ENCODE data around the gene C1QTNF2.
"Not testable (repeated sequence)": the region's sequence is repeated elsewhere in the genome, so short reads cannot be mapped to it uniquely, and the experiment has no call there.

C1QTNF2 gene

GRCh38 chr5:160334716-160335115, 35.7 kb downstream of the C1QTNF2 start:
- not testable (repeated sequence) for H3K4me3 Mint-ChIP-seq, H3K36me3 Mint-ChIP-seq, H3K4me1 Mint-ChIP-seq, H3K27me3 Mint-ChIP-seq, H3K27ac Mint-ChIP-seq, H3K9me3 Mint-ChIP-seq

GRCh38 chr5:160333721-160334120, 36.7 kb downstream of the C1QTNF2 start:
- H3K27ac Mint-ChIP-seq, result no peak overlapping the region
- H3K9me3 Mint-ChIP-seq, result no peaks in the 10 kb centered on the region

GRCh38 chr5:160330212-160330611, 40.2 kb downstream of the C1QTNF2 start:
- no peaks in the 10 kb centered on the region for H3K9me3 Mint-ChIP-seq
- H3K4me3 Mint-ChIP-seq, result no peak overlapping the region
- no peaks in the 10 kb centered on the region for H3K27me3 Mint-ChIP-seq
- H3K4me1 Mint-ChIP-seq, result peaks cover 4% of the 10 kb centered on the region
- no peak overlapping the region for H3K27ac Mint-ChIP-seq
- no peaks in the 10 kb centered on the region for H3K36me3 Mint-ChIP-seq

More at GRCh38 chr5:160333721-160334120, 36.7 kb downstream of the C1QTNF2 start:
- Mint-ChIP-seq H3K4me1 (peaks cover 4% of the 10 kb centered on the region), H3K36me3 (no peaks in the 10 kb centered on the region), H3K4me3 (no peak overlapping the region), H3K27me3 (no peaks in the 10 kb centered on the region)

GRCh38 chr5:160327818-160328217, 42.6 kb downstream of the C1QTNF2 start:
- no peak overlapping the region for H3K27ac Mint-ChIP-seq
- no peaks in the 10 kb centered on the region for H3K36me3 Mint-ChIP-seq
- no peaks in the 10 kb centered on the region for H3K27me3 Mint-ChIP-seq
- peaks cover 4% of the 10 kb centered on the region for H3K4me1 Mint-ChIP-seq
- H3K9me3 Mint-ChIP-seq, result no peaks in the 10 kb centered on the region
- no peak overlapping the region for H3K4me3 Mint-ChIP-seq

GRCh38 chr5:160326981-160327380, 43.4 kb downstream of the C1QTNF2 start:
- H3K9me3 Mint-ChIP-seq, result no peaks in the 10 kb centered on the region
- no peak overlapping the region for H3K27ac Mint-ChIP-seq
- H3K4me3 Mint-ChIP-seq, result no peak overlapping the region
- no peaks in the 10 kb centered on the region for H3K36me3 Mint-ChIP-seq
- H3K27me3 Mint-ChIP-seq, result peaks cover 2% of the 10 kb centered on the region
- peaks cover 4% of the 10 kb centered on the region for H3K4me1 Mint-ChIP-seq

GRCh38 chr5:160325716-160326115, 44.7 kb downstream of the C1QTNF2 start:
- Mint-ChIP-seq H3K4me1 (peaks cover 4% of the 10 kb centered on the region), H3K9me3 (no peaks in the 10 kb centered on the region), H3K27ac (no peak overlapping the region), H3K27me3 (peaks cover 3% of the 10 kb centered on the region), H3K4me3 (no peak overlapping the region), H3K36me3 (no peaks in the 10 kb centered on the region)

- H3K9me3 Mint-ChIP-seq, result no peaks in the 10 kb centered on the region
- peaks cover 5% of the 10 kb centered on the region for H3K27me3 Mint-ChIP-seq
- no peak overlapping the region for H3K27ac Mint-ChIP-seq
- no peaks in the 10 kb centered on the region for H3K36me3 Mint-ChIP-seq
- no peak overlapping the region for H3K4me3 Mint-ChIP-seq
- no peaks in the 10 kb centered on the region for H3K4me1 Mint-ChIP-seq
Observed at GRCh38 chr5:160324886-160325285, 45.5 kb downstream of the C1QTNF2 start.

GRCh38 chr5:160318409-160318808, 52.0 kb downstream of the C1QTNF2 start:
- peaks cover 25% of the 10 kb centered on the region for H3K27me3 Mint-ChIP-seq
- H3K36me3 Mint-ChIP-seq, result no peaks in the 10 kb centered on the region
- H3K9me3 Mint-ChIP-seq, result no peaks in the 10 kb centered on the region
- no peak overlapping the region for H3K27ac Mint-ChIP-seq
- H3K4me1 Mint-ChIP-seq, result no peaks in the 10 kb centered on the region
- no peak overlapping the region for H3K4me3 Mint-ChIP-seq

- H3K36me3 Mint-ChIP-seq, result no peaks in the 10 kb centered on the region
- H3K4me1 Mint-ChIP-seq, result peaks cover 7% of the 10 kb centered on the region
- H3K9me3 Mint-ChIP-seq, result no peaks in the 10 kb centered on the region
- no peak overlapping the region for H3K4me3 Mint-ChIP-seq
- peaks cover 34% of the 10 kb centered on the region for H3K27me3 Mint-ChIP-seq
- H3K27ac Mint-ChIP-seq, result no peak overlapping the region
Observed at GRCh38 chr5:160317434-160317833, 53.0 kb downstream of the C1QTNF2 start.

- no peaks in the 10 kb centered on the region for H3K36me3 Mint-ChIP-seq
- H3K4me3 Mint-ChIP-seq, result no peak overlapping the region
- no peak overlapping the region for H3K27ac Mint-ChIP-seq
- H3K27me3 Mint-ChIP-seq, result peaks cover 36% of the 10 kb centered on the region
- H3K9me3 Mint-ChIP-seq, result no peaks in the 10 kb centered on the region
- peaks cover 13% of the 10 kb centered on the region for H3K4me1 Mint-ChIP-seq
Observed at GRCh38 chr5:160315968-160316367, 54.5 kb downstream of the C1QTNF2 start.

- Mint-ChIP-seq H3K4me3 (peak overlapping the region; percentile 79), H3K4me1 (peaks cover 13% of the 10 kb centered on the region), H3K9me3 (no peaks in the 10 kb centered on the region), H3K27me3 (peaks cover 43% of the 10 kb centered on the region), H3K36me3 (no peaks in the 10 kb centered on the region), H3K27ac (no peak overlapping the region)
Observed at GRCh38 chr5:160312960-160313727, 57.3 kb downstream of the C1QTNF2 start.

- peaks cover 13% of the 10 kb centered on the region for H3K4me1 Mint-ChIP-seq
- H3K4me3 Mint-ChIP-seq, result peak within 1 kb of the TSS; percentile 79
- H3K9me3 Mint-ChIP-seq, result no peaks in the 10 kb centered on the region
- H3K27ac Mint-ChIP-seq, result no peak within 1 kb of the TSS
- peaks cover 45% of the 10 kb centered on the region for H3K27me3 Mint-ChIP-seq
- H3K36me3 Mint-ChIP-seq, result no peaks in the 10 kb centered on the region
Observed at GRCh38 chr5:160312134-160312959, 58.1 kb downstream of the C1QTNF2 start, which contains the start of gene CCNJL. Gene CCNJL, minus strand, starts transcription at chr5:160312564. Its CDS starts 641 bp downstream, at chr5:160311923.

GRCh38 chr5:160311491-160312133, 58.8 kb downstream of the C1QTNF2 start:
- H3K36me3 Mint-ChIP-seq, result no peaks in the 10 kb centered on the region
- peak overlapping the region; percentile 66 for H3K4me3 Mint-ChIP-seq
- H3K27me3 Mint-ChIP-seq, result peaks cover 41% of the 10 kb centered on the region
- peaks cover 13% of the 10 kb centered on the region for H3K4me1 Mint-ChIP-seq
- H3K9me3 Mint-ChIP-seq, result no peaks in the 10 kb centered on the region
- H3K27ac Mint-ChIP-seq, result no peak overlapping the region

GRCh38 chr5:160310552-160311295, 59.7 kb downstream of the C1QTNF2 start:
- H3K9me3 Mint-ChIP-seq, result no peaks in the 10 kb centered on the region
- no peak overlapping the region for H3K4me3 Mint-ChIP-seq
- peaks cover 33% of the 10 kb centered on the region for H3K27me3 Mint-ChIP-seq
- peaks cover 13% of the 10 kb centered on the region for H3K4me1 Mint-ChIP-seq
- no peaks in the 10 kb centered on the region for H3K36me3 Mint-ChIP-seq
- no peak overlapping the region for H3K27ac Mint-ChIP-seq

- Mint-ChIP-seq H3K27me3 (peaks cover 32% of the 10 kb centered on the region), H3K9me3 (no peaks in the 10 kb centered on the region), H3K27ac (no peak overlapping the region), H3K36me3 (no peaks in the 10 kb centered on the region), H3K4me1 (peaks cover 13% of the 10 kb centered on the region), H3K4me3 (no peak overlapping the region)
Observed at GRCh38 chr5:160310140-160310539, 60.3 kb downstream of the C1QTNF2 start.
